ENCODE data around the gene TOM1L2.

The TOM1L2 gene

DNA sequence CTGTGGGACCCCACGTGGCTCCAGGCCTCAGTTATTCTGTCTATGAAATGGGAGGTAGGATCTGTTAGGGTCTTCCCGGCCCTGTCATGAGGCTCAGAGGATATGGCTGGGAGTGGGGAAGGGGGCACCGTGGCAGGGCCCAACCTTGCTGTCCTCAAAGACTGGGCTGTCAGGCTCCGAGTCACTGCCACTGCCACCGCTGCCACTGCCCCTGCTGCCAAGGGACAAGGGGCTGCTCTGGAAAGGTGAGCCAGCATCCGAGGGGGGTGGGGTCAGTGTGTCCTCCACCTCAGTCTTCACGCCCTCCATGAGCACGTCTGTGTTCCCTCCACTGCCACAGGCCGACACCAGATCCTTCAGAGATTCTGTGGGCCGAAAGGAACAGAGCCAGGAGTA, 154.7 kb downstream of the TOM1L2 start:
- TF ChIP-seq, protein P1, sequence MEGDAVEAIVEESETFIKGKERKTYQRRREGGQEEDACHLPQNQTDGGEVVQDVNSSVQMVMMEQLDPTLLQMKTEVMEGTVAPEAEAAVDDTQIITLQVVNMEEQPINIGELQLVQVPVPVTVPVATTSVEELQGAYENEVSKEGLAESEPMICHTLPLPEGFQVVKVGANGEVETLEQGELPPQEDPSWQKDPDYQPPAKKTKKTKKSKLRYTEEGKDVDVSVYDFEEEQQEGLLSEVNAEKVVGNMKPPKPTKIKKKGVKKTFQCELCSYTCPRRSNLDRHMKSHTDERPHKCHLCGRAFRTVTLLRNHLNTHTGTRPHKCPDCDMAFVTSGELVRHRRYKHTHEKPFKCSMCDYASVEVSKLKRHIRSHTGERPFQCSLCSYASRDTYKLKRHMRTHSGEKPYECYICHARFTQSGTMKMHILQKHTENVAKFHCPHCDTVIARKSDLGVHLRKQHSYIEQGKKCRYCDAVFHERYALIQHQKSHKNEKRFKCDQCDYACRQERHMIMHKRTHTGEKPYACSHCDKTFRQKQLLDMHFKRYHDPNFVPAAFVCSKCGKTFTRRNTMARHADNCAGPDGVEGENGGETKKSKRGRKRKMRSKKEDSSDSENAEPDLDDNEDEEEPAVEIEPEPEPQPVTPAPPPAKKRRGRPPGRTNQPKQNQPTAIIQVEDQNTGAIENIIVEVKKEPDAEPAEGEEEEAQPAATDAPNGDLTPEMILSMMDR (IDR thresholded peaks at IDR 0.05; ENCODE audit: insufficient read depth, low read length), result no peak
- TF ChIP-seq, protein P2, sequence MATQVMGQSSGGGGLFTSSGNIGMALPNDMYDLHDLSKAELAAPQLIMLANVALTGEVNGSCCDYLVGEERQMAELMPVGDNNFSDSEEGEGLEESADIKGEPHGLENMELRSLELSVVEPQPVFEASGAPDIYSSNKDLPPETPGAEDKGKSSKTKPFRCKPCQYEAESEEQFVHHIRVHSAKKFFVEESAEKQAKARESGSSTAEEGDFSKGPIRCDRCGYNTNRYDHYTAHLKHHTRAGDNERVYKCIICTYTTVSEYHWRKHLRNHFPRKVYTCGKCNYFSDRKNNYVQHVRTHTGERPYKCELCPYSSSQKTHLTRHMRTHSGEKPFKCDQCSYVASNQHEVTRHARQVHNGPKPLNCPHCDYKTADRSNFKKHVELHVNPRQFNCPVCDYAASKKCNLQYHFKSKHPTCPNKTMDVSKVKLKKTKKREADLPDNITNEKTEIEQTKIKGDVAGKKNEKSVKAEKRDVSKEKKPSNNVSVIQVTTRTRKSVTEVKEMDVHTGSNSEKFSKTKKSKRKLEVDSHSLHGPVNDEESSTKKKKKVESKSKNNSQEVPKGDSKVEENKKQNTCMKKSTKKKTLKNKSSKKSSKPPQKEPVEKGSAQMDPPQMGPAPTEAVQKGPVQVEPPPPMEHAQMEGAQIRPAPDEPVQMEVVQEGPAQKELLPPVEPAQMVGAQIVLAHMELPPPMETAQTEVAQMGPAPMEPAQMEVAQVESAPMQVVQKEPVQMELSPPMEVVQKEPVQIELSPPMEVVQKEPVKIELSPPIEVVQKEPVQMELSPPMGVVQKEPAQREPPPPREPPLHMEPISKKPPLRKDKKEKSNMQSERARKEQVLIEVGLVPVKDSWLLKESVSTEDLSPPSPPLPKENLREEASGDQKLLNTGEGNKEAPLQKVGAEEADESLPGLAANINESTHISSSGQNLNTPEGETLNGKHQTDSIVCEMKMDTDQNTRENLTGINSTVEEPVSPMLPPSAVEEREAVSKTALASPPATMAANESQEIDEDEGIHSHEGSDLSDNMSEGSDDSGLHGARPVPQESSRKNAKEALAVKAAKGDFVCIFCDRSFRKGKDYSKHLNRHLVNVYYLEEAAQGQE (IDR thresholded peaks at IDR 0.05; ENCODE audit: insufficient replicate concordance, low read depth), result no peak
- no peak for TF ChIP-seq GABPA (IDR thresholded peaks at IDR 0.05; ENCODE audit: low read depth)
- no peak for TF ChIP-seq SPI1 (IDR thresholded peaks at IDR 0.05; ENCODE audit: borderline replicate concordance, low read depth)
- no peak for TF ChIP-seq POLR2AphosphoS5 (IDR thresholded peaks at IDR 0.05; ENCODE audit: low read depth)
- H3K4me3 ChIP-seq (replicated peaks; ENCODE audit: insufficient read depth, low read length), result no peak overlapping the region
- H3K27me3 ChIP-seq (ENCODE audit: insufficient read depth, poor library complexity, severe bottlenecking), result no peaks in the 10 kb centered on the region
- H3K27ac ChIP-seq (replicated peaks), result no peak overlapping the region
- DNase-seq (ENCODE audit: low read depth in 1 of 2, low spot score in 1 of 2), result no peak

DNA sequence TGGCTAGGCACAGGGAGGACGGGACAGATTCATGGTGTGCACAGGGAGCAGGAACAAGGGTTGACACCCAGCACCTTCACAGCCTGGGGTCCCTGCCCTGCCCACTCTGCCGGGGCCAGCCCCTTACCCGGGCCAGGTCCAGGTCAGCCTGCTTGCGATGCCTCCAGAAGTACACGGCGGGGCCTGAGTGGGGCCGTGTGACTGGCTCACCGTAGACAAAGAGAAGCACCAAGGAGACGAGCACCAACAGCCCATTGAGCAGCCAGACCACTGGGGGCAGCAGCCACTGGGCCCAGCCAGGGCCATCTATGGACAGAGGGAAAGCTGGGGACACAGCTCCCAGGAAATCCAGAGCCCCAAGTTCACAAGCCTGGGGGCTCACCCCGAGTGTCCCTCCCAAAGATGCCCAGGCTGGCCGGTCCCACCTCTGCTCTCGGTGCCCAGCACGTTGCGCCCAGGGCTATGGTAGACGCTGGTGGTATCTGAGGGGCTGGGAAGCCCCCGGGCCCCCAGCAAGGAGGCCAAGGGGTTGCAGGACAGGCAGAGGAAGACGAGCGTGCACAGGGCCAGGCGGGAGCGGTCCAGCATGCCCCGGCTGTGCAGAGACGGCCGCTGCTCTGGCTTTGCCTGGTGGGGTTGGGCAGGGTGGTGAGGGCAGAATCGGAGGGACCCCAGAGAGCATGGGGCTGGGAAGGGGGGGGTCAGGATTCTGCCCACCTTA, 155.2 kb downstream of the TOM1L2 start:
- Histone ChIP-seq H3K4me3 (replicated peaks; ENCODE audit: insufficient read depth, low read length) (no peak overlapping the region), H3K27ac (replicated peaks) (no peak overlapping the region), H3K27me3 (ENCODE audit: insufficient read depth, poor library complexity, severe bottlenecking) (no peaks in the 10 kb centered on the region)
- no peak for TF ChIP-seq SPI1 (IDR thresholded peaks at IDR 0.05; ENCODE audit: borderline replicate concordance, low read depth)
- no peak for TF ChIP-seq POLR2AphosphoS5 (IDR thresholded peaks at IDR 0.05; ENCODE audit: low read depth)
- TF ChIP-seq, protein P1 (IDR thresholded peaks at IDR 0.05; ENCODE audit: insufficient read depth, low read length), result no peak
- no peak for TF ChIP-seq GABPA (IDR thresholded peaks at IDR 0.05; ENCODE audit: low read depth)
- TF ChIP-seq, protein P2 (IDR thresholded peaks at IDR 0.05; ENCODE audit: insufficient replicate concordance, low read depth), result no peak
- no peak for DNase-seq (ENCODE audit: low read depth in 1 of 2, low spot score in 1 of 2)

DNA sequence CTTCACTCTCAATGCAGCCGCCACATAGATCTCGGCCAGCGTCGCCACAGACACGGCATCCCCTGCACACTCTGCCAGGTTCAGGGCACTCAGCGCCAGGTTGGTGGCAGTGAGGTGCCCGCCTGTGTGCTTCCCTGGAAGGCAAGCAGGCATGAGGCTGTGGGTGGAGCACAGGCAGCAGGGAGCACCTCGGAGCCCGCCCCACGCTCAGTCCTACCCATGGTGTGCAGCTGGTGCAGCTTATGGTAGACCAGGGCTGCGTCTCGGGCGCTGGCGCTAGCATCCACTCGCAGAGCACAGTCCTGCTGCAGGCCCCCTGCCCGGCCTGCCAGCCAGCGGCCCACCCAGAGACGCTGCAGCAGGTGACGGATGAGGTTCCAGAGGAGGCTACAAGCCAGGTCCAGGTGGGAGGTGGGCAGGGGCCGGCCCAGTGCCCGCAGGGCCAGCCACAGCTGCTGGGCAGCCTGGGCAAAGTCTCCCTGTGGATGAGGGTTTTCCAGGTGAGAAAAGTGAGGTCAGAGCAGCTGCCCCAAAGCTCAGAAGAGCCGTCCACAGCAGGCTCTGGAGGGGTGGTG, 155.9 kb downstream of the TOM1L2 start:
- TF ChIP-seq, protein P2 (IDR thresholded peaks at IDR 0.05; ENCODE audit: insufficient replicate concordance, low read depth), result no peak
- TF ChIP-seq POLR2AphosphoS5 (IDR thresholded peaks at IDR 0.05; ENCODE audit: low read depth), result no peak
- TF ChIP-seq SPI1 (IDR thresholded peaks at IDR 0.05; ENCODE audit: borderline replicate concordance, low read depth), result no peak
- TF ChIP-seq, protein P1 (IDR thresholded peaks at IDR 0.05; ENCODE audit: insufficient read depth, low read length), result no peak
- no peak for TF ChIP-seq GABPA (IDR thresholded peaks at IDR 0.05; ENCODE audit: low read depth)
- Histone ChIP-seq H3K27ac (replicated peaks) (no peak overlapping the region), H3K27me3 (ENCODE audit: insufficient read depth, poor library complexity, severe bottlenecking) (no peaks in the 10 kb centered on the region), H3K4me3 (replicated peaks; ENCODE audit: insufficient read depth, low read length) (no peak overlapping the region)
- no peak for DNase-seq (ENCODE audit: low read depth in 1 of 2, low spot score in 1 of 2)
